ENCODE measurements around the gene KRTAP12-1.
"Not testable (repeated sequence)": the region's sequence is repeated elsewhere in the genome, so short reads cannot be mapped to it uniquely, and the experiment has no call there.

Gene KRTAP12-1

GRCh38 chr21:44638506-44639330 lies 43.2 kb downstream of the KRTAP12-1 start:
- DNase-seq = not testable (repeated sequence)

- DNase-seq = not testable (repeated sequence)
These were observed 44.1 kb downstream of the KRTAP12-1 start for GRCh38 chr21:44637851-44638348.

DNA sequence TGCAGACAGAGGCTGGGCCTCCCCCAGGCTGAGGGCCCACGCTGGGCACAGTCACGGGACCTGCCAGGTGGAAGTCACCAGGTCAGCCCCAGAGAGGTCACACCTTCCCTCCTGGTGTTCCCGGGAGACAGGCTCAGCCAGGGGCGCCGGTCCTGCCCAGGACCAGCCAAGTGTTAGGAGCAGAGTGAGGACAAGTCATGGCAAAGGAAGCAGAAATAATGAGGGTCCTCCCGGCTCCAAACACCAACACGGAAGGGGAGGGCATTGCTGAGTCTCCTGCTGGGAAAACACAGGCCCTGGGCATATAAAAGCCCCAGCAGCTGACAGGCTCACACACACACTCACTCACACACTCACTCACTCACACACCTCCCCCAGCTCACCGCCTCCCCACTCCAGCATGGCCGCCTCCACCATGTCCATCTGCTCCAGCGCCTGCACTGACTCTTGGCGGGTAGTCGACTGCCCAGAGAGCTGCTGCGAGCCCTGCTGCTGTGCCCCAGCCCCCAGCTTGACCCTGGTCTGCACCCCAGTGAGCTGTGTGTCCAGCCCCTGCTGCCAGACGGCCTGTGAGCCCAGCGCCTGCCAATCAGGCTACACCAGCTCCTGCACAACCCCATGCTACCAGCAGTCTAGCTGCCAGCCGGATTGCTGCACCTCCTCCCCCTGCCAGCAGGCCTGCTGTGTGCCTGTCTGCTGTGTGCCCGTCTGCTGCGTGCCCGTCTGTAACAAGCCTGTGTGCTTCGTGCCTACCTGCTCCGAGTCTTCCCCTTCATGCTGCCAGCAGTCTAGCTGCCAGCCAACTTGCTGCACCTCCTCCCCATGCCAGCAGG lies 44.7 kb downstream of the KRTAP12-1 start, which contains the start of gene KRTAP10-10:
TSS of gene KRTAP10-10 (plus strand) at position 339 of the 833 bp plus-strand sequence. CDS start at position 401, 62 bp downstream.
- no peak for DNase-seq

GRCh38 chr21:44636209-44637017 lies 45.5 kb downstream of the KRTAP12-1 start:
- DNase-seq = no peak

GRCh38 chr21:44632067-44632466 lies 49.9 kb downstream of the KRTAP12-1 start:
- no peak for DNase-seq

Data from suppressor macrophage treated with lipopolysaccharide for 4 hours (primary cell).